ENCODE results near the gene DIPK1C.

Gene DIPK1C

DNA sequence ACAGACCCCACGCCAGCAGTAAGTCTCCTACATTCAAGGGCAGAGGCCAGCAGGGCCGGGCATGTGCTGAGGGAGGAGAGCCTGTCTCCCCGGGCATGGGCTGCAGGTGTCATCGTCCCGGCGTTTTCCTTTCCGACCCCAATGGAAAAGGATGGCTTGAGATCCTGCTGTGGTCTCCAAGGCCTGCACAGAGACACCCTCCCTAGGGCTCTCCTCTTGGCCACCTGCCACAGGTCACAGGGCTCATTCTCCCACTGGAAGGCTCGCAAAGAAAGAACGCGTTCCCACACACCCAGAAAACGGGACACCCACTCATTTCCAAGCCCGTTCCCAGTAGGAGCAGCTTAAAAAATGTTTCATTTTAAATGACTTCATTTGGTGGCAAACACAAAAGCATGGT is 41.0 kb downstream of the DIPK1C start:
- DNase-seq = no peak

DNA sequence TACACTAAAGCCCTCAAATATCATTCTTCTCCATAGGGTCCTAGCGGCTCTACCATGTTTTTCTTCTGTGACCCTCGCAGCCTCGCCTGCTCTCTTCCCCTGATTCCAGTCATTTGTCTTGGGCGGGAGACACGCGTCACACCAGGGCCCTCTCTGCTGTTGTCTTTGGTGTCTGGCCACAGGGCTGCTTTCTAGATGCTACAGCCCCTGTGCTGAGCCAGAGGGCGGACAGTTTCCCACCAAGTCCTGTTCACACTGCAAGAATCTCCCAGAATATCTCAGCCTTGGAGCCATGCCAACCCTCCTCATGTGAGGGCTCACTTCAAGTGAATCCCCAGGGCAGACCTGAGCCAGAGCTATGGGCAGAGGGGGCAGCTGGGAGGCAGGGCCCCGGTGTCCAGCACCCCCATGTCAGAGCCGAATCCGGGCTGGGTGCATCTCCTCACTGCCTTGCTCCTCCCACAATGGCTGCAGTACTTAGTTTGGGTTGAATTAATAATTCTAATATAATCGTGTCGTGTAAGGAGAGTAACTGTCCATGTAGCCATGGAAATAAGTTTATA is 42.1 kb downstream of the DIPK1C start:
- no peak for DNase-seq

- no peak for DNase-seq
Observed at GRCh38 chr18:74413836-74414235, 43.3 kb downstream of the DIPK1C start.

GRCh38 chr18:74412116-74412880 is 44.8 kb downstream of the DIPK1C start:
- no peak for DNase-seq

GRCh38 chr18:74411475-74411874 is 45.6 kb downstream of the DIPK1C start:
- no peak for DNase-seq

DNA sequence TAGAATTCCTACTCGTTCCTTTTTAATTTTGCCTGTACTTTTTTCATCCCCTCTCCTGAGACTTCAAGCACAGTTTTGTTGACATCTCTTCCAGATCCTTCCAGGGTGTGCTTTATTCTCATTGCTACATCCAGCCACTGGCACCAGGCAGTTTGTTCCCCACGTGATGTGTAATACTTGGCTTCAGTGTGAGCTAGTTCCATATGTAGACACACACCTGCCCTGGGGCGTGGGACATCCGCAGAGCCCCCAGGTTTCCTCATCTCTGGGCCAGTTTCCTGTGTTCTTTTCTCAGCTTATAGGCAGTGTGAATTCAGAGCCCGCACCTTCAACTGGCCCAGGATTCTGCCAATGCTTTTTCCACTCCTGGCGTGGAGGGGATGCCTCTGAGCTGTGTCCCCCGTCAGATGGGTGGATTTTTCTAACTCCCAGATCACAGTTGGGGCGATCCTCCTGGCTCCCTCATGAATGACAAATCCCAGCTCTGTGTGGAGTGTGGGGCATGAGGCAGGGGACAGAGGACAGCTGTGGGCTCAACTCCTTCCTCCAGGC is 46.6 kb downstream of the DIPK1C start:
- no peak for DNase-seq

DNA sequence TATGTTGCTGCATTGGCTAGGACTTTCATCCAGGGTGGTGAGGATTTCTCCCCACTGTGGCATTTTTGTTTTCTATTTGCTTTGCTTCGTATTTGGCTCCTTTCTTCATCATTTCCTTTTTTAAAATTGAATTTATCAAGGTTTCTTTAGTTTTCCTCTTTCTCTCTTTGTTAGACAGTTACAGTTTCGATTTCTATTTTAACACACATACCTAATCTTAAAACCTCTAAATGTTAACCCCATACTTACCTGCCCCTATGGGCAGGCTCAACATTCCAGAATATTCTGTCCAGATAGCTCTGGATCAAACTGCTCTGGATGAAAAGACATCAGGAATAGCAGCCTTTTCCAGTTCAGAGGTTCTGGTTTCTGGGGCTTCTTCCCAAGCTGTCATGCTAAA is 49.2 kb downstream of the DIPK1C start:
- no peak for DNase-seq

DNA sequence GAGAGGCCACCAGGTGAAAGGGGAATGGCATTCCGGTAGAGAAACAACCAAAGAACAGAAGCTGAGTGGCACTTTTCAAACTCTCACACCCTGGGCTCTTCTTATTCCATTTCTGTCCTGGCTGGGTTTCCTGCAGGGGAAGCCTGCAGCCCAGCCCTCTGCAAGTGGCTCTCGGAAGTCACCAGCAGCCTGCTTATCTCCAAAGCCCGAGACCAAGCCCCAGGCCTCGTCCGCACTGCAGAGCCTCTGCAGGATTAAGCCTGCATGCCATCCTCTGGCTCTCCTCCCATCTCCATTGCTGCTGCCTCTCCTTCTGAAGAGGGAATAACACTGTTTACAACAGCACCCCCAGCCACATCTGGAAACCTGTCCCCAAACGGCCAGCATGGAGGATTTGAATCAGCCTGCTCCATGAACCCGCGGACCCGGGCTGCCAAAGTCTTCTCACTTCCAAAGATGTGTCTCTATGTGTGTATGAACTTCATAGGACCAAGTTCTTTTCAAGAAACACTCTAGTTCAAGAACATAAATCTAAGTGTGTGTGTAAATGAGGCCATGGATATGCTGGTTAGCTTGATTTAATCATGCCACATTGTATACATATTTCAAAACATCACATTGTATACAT is 54.2 kb downstream of the DIPK1C start:
- no peak for DNase-seq

DNA sequence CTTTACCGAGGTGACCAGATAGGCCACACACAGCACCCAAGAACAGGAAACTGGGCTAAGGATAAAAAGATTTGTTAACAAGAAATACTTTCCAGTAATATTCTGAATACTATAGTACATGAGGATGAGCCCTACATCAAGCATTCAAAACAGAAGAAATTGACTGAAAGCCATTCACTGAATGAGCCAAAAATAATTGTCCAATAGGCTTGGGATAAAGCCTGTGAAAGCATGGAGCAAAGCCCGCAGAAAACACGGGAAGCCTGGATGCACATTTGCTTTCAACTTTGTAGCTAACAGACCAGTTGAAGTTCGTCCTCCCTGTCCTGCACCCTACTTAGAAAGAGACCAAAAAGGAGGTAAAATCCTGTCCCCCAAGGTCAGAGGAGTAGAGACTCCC is 56.3 kb downstream of the DIPK1C start:
- DNase-seq = no peak

GRCh38 chr18:74399091-74399887 is 57.8 kb downstream of the DIPK1C start:
- no peak for DNase-seq

DNA sequence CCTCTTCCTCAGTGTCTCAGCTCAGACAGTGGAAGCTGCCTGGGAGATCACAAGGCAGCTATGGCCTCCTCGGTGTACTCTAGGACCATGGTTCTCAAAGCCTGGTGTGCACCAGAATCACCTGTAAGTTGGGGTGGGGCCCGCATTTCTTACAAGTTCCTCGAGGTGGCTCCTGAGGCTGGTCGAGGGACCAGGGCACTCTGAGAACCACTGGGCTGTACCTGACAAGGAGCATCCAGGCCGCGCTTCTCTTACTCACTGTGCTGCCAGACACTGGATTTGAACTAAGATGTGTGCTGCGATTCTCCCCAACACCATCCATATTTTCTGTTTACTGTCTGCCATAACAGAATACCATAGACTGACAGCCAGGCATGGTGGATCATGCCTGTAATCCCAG is 59.5 kb downstream of the DIPK1C start:
- no peak for DNase-seq

DNA sequence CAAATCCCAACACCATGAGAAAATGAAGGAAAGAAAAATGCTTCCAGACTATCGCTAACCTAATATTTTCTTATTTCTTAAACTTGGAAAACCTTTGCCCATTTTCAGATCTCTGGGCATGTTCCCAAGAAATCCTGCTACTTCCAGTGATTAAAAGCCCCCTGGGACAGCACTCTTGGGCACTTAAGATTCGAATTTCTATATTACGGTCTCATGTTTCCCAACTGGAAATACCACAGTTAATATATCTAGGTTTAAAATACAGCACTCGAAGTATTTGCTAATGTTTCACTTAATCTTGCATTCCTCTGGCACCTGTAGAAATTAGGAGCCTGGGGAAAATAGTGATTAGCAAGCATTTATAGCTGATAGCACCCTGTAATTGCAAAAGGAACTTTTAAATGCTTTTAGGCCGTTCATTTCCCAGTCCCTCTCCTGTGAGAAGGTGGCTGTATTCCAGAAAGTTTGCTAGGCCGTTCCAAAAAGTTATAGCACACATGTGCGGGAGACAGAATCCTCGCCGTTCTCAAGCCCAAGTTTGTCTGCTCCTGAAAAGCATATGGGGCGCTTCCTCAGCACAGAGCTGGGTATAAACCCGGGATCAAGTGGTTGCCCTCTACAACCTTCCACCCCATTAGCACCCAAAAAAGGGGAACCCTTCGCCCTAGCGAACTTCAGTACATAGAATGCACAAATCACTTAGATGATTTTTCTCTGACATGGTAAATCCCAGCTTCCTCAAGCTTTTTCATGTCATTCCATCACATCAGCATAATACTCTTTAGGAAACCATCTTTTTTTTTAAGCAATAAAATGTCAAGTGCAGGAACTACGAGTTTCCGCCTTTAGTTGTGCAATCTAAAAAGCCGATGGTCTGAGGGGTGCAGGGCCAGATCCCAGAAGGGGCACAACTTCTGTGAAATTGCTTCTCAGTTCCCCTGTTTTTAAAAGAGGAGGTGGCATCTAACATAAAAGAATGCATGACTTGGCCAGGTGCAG is 60.6 kb downstream of the DIPK1C start:
- DNase-seq = no peak

GRCh38 chr18:74395648-74396154 is 61.4 kb downstream of the DIPK1C start:
- no peak for DNase-seq

DNA sequence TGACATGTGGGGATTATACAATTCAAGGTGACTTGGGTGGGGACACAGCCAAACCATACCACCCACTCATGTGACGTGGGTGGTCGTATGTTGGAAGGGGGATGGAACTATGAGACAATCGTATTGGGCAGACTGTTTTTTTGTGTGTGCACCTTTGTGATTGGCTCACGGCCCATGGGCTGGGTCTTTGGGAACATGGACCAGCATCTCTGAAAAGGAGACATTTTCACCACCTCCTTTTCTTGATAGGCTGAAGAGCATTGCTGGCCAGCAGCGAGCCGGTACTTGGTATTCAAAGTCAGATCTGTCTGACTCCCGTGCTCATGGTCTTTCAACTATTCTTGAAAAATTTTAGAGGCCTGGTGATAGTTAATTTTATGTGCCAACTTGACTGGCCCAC is 62.1 kb downstream of the DIPK1C start:
- DNase-seq = no peak

- no peak for DNase-seq
Observed at GRCh38 chr18:74392323-74392722, 64.8 kb downstream of the DIPK1C start.

GRCh38 chr18:74390900-74391299 is 66.2 kb downstream of the DIPK1C start:
- DNase-seq = no peak

DNA sequence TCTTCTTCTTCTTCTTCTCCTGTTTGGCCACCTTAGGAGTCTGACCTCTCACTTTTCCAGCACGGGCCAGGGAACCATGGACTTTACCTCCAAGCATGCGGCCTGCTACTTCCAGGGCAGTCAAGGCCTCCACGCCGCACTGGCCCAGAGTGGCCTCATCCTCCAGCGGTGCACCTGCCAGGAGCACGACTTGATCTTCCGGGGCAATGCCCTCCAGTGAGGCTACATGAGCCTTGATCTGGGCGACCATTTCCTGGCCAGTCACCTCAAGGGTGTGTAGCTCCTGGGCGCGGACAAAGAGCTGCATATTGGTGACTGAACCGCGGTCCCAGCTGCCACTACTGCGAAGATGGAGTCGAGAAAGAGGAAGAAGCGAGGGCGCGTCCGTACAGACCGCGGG is 67.1 kb downstream of the DIPK1C start:
- DNase-seq = no peak

- DNase-seq = no peak
Observed at GRCh38 chr18:74389171-74389927, 67.8 kb downstream of the DIPK1C start.

DNA sequence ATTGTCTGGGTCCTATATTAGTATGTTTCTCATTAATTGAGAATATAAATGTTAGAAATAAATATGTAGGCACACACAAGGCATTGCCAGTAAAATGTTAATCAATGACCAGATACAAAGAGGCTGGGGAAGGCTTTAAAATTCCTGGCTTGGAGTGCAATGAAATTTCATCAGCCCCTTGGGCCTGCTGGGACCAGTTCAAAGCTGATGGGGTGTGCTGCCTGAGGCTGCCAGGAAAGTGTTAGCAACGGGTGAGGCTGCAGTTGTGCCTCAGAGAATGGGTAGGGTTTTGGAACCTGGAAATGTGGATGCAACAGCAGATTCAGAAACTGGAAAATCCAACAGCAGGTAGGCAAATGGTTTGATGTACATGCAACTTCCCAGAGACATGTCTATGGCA is 68.9 kb downstream of the DIPK1C start:
- DNase-seq = no peak

- no peak for DNase-seq
Observed at GRCh38 chr18:74387383-74387782, 69.7 kb downstream of the DIPK1C start.
